Measurements from ENCODE around the gene ADAM12.

DNA sequence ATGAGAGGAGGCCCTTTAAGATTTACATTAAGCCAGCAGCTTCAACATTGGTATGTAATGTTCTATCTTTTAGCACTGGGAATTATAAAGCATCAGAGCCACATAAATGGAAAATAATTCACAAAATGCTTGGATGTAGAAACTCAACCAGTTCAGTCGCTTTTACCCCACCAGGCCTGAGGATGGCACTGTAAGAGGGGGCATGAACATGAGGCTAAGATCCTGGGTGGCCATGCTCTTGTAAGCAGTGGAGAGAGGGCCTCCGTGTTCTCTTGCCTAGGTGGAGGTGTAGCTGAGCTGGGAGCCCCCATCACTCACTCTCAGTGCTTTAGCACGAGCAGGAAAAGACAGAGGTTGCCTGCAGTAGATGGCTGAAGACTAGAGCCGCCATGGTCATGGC is 253.1 kb downstream of the ADAM12 start:
- TF ChIP-seq POLR2A (IDR thresholded peaks at IDR 0.05) (no peak), POLR2AphosphoS5 (IDR thresholded peaks at IDR 0.05; ENCODE audit: insufficient read depth in 1 of 2, low read depth in 1 of 2) (no peak)
- TF ChIP-seq, protein P1, sequence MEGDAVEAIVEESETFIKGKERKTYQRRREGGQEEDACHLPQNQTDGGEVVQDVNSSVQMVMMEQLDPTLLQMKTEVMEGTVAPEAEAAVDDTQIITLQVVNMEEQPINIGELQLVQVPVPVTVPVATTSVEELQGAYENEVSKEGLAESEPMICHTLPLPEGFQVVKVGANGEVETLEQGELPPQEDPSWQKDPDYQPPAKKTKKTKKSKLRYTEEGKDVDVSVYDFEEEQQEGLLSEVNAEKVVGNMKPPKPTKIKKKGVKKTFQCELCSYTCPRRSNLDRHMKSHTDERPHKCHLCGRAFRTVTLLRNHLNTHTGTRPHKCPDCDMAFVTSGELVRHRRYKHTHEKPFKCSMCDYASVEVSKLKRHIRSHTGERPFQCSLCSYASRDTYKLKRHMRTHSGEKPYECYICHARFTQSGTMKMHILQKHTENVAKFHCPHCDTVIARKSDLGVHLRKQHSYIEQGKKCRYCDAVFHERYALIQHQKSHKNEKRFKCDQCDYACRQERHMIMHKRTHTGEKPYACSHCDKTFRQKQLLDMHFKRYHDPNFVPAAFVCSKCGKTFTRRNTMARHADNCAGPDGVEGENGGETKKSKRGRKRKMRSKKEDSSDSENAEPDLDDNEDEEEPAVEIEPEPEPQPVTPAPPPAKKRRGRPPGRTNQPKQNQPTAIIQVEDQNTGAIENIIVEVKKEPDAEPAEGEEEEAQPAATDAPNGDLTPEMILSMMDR (IDR thresholded peaks at IDR 0.05) = no peak
